ENCODE results near the gene AUTS2. TPM values are rescaled to one million over a fixed set of nuclear protein-coding genes. Genes with fewer than 3 reads are reported as not detected.
"Not testable (repeated sequence)": the region's sequence is repeated elsewhere in the genome, so short reads cannot be mapped to it uniquely, and the experiment has no call there.

AUTS2 gene
- total RNA-seq, 1 experiment from 2014 or later, result 13.9 TPM

DNA sequence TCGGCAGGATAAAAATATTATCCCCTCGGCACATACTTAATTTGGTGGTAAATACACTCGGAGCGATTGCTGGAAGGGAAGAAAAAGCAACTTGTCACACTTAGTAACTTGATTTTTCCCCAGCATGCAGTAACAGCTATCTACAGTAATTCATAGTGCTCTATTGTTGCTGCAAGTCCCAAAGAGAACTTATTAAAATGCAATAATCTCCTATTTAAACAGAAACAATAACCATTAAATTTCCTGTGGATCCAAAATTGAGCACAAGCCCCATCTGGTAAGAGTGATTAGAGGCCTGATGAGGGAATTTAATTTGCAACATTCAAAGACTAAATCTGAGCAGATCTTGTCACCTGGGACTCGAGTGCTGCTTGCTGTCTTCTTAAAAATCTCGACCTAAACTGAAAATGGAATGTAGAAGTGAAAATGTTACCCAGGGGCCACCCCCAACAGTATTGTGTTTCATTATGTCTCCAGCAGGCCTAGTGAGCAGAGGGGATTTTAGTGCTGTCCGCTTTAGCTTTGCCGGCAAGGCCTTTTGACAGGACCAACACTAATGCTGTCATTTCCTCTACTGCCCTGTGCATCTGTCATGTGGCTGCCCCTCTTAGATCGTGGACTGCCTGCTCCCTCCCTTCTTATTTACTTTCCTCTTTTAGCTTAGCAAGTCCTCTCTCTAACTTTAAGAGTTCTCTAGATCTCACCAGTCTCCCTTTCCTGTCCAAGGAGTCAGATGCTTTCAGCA is 639.7 kb downstream of the AUTS2 start:
- no peak for DNase-seq (ENCODE audit: low read depth)

DNA sequence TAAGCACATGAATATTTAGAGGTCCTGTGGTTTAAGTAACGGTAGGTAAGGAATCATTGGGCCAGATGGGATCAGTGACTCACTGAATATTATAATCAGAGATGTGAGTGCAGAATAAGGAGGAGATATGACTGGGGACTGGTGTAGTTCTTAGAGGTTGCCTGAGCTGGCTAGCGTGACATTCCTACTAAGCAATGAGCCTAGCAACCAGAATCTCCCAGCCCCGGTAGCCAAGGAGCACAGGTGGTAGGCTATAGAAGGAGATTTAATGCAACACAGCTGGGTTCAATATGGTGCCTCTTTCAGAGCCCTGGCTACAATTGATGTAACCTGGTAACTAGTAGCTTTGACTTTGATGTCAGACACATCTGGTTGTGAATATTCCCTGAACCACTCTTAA is 641.6 kb downstream of the AUTS2 start:
- DNase-seq (ENCODE audit: low read depth), result no peak

DNA sequence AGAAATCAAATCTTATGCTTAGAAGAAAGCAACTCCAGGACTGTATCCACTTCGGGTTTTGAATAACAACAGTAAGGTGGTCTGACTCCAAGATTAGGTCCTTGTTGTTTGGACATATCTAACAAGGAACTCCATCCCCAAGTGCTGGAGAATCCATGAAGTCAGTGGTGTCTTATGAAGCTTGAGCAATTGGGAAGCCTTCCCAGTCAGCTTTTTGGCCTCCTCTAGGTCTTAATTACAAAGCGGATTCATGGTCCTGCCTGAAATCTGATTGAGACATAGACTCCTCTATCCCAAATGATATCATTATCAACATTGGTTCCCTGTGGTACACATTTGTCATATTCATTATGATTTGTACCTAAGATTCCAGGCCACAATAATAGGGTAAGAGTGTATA is 642.6 kb downstream of the AUTS2 start:
- DNase-seq (ENCODE audit: low read depth), result no peak

- DNase-seq (ENCODE audit: low read depth), result no peak
Observed at GRCh38 chr7:70241536-70242175, 643.4 kb downstream of the AUTS2 start.

- DNase-seq (ENCODE audit: low read depth), result no peak
Observed at GRCh38 chr7:70242826-70243225, 644.6 kb downstream of the AUTS2 start.

DNA sequence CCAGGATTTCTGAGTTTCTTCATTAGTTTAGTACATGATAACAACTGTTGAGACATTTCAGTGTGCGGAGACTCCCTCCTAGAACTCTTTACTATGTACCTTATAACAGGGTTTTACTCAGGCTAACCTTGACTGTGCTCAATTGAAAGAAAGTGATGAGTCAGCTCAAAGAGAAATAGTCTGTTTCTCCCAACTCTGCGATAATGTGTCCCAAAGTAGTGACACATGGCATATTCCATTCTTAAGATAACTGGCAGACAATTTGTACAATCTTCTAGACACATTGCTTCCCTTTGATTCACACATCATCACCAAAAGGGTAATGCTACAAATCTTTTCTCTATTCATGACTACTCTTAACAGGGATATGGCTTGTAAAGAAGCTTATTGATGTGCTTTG is 645.2 kb downstream of the AUTS2 start:
- DNase-seq (ENCODE audit: low read depth), result no peak

- DNase-seq (ENCODE audit: low read depth), result no peak
Observed at GRCh38 chr7:70257921-70258320, 659.6 kb downstream of the AUTS2 start.

DNA sequence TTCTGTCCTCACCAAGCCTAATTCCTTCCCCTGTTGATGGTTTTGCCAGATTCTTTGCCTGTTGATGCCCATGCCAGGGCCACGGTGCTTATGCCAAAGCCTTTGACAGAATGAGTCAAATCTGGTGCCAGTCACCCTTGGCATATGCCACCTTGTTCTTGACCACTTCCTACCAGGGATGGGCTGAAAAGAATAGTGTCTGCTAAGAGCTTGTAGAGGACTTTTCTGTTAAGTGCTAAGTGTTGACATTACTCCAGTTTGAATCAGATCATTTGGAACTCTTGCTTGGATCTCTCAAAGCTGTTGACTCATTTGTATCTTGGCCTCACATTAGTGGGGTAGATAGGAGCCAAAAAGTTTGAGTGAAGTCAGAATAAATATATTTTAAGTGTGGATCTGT is 661.2 kb downstream of the AUTS2 start:
- no peak for DNase-seq (ENCODE audit: low read depth)

DNA sequence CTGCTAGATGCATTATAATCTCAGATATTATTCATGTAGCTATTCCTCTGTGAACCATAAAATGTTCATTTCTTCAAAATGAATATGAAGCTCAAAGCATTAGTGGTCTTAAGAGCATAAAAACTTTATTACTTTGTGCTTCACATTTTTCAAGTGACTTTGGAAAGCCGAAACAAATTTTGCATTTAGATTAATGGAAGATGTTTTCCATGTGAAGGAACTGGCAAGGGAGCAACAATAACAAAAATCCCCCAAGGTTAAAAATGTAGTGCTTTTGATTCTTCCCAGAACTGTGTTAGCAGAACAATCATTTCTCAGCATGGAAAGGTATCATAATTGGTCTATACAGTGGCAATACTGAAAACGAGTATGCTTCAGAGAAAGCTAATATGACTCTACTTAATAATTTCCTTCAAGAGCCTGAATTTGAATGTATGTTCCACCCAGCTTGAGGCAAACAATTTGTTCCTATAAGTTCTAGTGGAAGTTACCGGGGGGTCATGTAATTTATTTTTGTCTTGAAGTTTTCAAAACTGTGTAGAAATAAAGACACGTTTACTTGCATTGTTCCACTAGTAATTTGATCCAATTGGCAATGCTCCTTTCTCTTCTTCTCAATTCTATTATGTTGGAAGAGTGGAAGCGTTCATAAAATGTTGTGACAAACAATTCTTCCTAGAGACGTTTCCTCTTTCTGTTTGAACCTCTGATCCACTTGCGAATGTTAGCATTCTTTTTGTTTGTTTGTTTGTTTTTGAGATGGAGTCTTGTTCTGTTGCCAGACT is 665.4 kb downstream of the AUTS2 start:
- no peak for DNase-seq (ENCODE audit: low read depth)

DNA sequence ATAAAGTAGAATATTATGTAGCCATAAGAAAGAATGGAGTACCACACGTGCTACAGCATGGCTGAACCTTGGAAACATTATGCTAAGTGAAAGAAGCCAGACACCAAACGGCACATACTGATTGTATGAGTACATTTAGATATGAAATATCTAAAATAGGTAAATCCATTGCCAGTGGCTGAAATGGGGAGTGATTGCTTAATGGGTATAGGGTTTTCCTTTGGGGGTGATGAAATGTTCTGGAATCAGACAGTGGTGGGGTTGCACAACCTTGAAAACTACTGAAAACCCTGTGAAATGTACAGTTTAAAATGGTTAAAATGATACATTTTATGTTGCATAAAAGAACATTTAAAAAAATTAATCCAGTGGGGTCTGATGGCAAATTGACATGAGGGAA is 667.9 kb downstream of the AUTS2 start:
- DNase-seq (ENCODE audit: low read depth), result no peak

- DNase-seq (ENCODE audit: low read depth), result no peak
Observed at GRCh38 chr7:70267381-70268120, 669.3 kb downstream of the AUTS2 start.

- DNase-seq (ENCODE audit: low read depth), result no peak
Observed at GRCh38 chr7:70268179-70268578, 669.9 kb downstream of the AUTS2 start.

GRCh38 chr7:70270149-70270548 is 671.9 kb downstream of the AUTS2 start:
- no peak for DNase-seq (ENCODE audit: low read depth)

DNA sequence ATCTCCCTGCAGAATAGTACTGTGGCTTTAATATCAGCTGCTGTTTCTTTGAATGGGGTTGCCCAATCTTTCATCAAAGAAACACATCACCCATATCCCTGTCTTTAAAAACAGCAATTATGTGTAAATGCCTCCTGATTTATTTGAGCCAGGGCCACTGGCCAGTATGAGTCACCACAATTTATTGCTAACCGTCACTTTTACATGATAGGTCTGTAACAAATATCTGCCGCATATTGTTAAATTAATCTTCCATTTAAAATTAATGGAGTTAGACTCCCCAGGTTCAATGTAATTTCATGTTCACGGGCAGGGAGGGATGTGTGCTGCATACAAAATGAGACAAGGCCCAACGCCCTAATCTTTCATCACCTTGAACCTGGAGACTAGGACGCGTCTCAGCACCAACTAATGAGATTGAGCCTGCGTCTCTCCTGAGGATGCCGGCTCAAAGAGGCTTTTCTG is 673.4 kb downstream of the AUTS2 start:
- DNase-seq (ENCODE audit: low read depth), result peak; percentile 44

DNA sequence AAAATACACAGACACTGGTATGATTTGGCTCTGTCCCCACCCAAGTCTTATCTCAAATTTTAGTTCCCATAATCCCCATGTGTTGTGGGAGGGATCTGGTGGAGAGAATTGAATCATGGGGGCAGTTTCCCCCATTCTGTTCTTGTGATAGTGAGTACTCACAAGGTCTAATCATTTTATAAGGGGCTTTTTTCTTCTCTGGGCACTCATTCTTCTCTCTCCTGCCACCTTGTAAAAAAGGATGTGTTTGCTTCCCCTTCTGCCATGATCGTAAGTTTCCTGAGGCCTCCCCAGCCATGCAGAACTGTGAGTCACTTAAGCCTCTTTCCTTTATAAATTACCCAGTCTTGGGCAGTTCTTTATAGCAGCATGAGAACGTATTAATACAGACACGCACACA is 677.3 kb downstream of the AUTS2 start:
- DNase-seq (ENCODE audit: low read depth), result not testable (repeated sequence)

GRCh38 chr7:70285187-70285586 is 686.9 kb downstream of the AUTS2 start:
- DNase-seq (ENCODE audit: low read depth), result no peak

DNA sequence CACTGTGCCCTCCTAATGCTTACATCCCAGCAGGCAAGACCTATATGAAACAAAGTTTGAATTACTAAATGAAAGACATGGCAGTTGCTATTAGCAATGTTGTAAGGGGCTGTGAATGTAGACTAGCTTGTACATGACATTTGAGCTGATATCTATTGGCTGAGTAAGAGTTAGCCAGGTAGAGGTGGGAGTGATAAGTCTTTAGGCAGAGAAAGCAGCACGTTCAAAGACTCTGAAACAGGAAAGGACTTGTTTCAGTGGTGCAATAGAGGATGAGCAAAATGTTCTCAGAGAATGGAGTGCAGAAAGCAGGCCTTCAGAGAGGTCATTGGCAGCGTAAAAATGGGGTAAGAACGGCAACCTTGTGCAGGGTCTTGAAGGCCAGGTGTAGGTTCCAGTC is 687.6 kb downstream of the AUTS2 start:
- DNase-seq (ENCODE audit: low read depth), result no peak

GRCh38 chr7:70288781-70289456 is 690.6 kb downstream of the AUTS2 start:
- DNase-seq (ENCODE audit: low read depth), result peak; percentile 33

- no peak for DNase-seq (ENCODE audit: low read depth)
Observed at GRCh38 chr7:70292716-70293115, 694.4 kb downstream of the AUTS2 start.

- DNase-seq (ENCODE audit: low read depth), result no peak
Observed at GRCh38 chr7:70294211-70294911, 696.1 kb downstream of the AUTS2 start.
